Measurements from ENCODE around the gene ABCC9.

DNA sequence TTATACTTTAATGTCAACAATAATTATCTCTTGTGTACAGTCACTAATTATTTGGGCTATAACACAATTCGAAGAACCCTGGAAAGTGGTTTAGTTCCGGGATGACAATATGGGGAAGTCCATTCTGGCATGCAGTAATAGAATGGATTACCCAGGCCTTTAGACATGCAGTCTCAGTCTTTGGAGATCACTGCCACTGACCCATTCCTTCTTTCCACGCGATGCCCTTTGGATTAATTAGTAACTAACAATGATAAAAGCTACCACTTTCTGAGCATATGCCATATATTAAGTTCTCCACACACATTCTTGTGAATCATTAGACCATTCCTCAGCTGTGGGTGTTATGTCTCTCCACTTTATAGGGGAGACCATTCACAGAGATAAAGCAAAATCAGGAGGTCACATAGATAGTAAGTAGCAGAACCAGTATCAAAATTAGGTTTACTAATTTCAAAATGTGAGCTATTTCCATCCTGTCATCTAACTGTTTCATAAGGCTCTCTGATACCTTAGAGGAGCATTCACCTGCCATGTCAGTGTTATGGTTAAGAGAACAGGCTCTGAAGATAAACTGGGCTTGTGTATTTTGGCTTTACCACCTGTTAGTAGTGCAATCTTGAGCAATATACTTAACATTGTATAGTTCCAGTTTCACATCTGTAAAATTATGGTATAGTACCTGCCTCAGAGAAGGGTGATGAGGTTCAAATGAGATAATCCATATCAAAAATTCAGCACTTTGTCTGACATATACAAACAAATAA lies 139.5 kb downstream of the ABCC9 start:
- TF ChIP-seq, protein P1, sequence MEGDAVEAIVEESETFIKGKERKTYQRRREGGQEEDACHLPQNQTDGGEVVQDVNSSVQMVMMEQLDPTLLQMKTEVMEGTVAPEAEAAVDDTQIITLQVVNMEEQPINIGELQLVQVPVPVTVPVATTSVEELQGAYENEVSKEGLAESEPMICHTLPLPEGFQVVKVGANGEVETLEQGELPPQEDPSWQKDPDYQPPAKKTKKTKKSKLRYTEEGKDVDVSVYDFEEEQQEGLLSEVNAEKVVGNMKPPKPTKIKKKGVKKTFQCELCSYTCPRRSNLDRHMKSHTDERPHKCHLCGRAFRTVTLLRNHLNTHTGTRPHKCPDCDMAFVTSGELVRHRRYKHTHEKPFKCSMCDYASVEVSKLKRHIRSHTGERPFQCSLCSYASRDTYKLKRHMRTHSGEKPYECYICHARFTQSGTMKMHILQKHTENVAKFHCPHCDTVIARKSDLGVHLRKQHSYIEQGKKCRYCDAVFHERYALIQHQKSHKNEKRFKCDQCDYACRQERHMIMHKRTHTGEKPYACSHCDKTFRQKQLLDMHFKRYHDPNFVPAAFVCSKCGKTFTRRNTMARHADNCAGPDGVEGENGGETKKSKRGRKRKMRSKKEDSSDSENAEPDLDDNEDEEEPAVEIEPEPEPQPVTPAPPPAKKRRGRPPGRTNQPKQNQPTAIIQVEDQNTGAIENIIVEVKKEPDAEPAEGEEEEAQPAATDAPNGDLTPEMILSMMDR (IDR thresholded peaks at IDR 0.05): no peak
- TF ChIP-seq POLR2A (IDR thresholded peaks at IDR 0.05): no peak
